Ramos (cell line): ENCODE data around the gene GOLM1.

Experiments used
- in situ Hi-C: fragments of 300-500 bp; cut with MboI; formaldehyde crosslinking; loops from one replicate; pipeline ENCODE4 v1.14.3; 2022; ENCODE audit warnings: low sequenced_read_pairs; ENCODE audit not compliant: unreplicated experiment

Gene GOLM1

GRCh38 chr9:86093788-86094555 is 5.4 kb downstream of the GOLM1 start:
- in situ Hi-C loops = no loop called here

GRCh38 chr9:86091477-86091876 is 7.9 kb downstream of the GOLM1 start:
- in situ Hi-C loops = no loop called here

- in situ Hi-C loops = no loop called here
Observed at GRCh38 chr9:86082870-86083269, 16.5 kb downstream of the GOLM1 start.

GRCh38 chr9:86079865-86080469 is 19.4 kb downstream of the GOLM1 start:
- in situ Hi-C loops = no loop called here

- in situ Hi-C loops = no loop called here
Observed at GRCh38 chr9:86079421-86079831, 19.9 kb downstream of the GOLM1 start.

- in situ Hi-C loops = no loop called here
Observed at GRCh38 chr9:86078731-86079130, 20.6 kb downstream of the GOLM1 start.

GRCh38 chr9:86077276-86077675 is 22.1 kb downstream of the GOLM1 start:
- in situ Hi-C loops = no loop called here

GRCh38 chr9:86075132-86076109 is 23.9 kb downstream of the GOLM1 start:
- in situ Hi-C loops = no loop called here

GRCh38 chr9:86073839-86074238 is 25.5 kb downstream of the GOLM1 start:
- in situ Hi-C loops = no loop called here

GRCh38 chr9:86072394-86072877 is 26.9 kb downstream of the GOLM1 start:
- in situ Hi-C loops = no loop called here

GRCh38 chr9:86069206-86069869 is 30.0 kb downstream of the GOLM1 start:
- in situ Hi-C loops = no loop called here

GRCh38 chr9:86064220-86064619 is 35.1 kb downstream of the GOLM1 start:
- in situ Hi-C loops = no loop called here

GRCh38 chr9:86062845-86063693 is 36.3 kb downstream of the GOLM1 start:
- in situ Hi-C loops = no loop called here

- in situ Hi-C loops = no loop called here
Observed at GRCh38 chr9:86061972-86062739, 37.2 kb downstream of the GOLM1 start.

GRCh38 chr9:86057491-86057890 is 41.9 kb downstream of the GOLM1 start:
- in situ Hi-C loops = no loop called here

- in situ Hi-C loops = no loop called here
Observed at GRCh38 chr9:86054695-86055094, 44.7 kb downstream of the GOLM1 start.

GRCh38 chr9:86052556-86053468 is 46.5 kb downstream of the GOLM1 start:
- in situ Hi-C loops = no loop called here
